Trophoblast cell (in vitro differentiated cells and primary cell): Measurements from ENCODE around the gene ZBTB26.
"Not testable (repeated sequence)": the region's sequence is repeated elsewhere in the genome, so short reads cannot be mapped to it uniquely, and the experiment has no call there.

ENCODE experiments used
- DNase-seq, 2 donors: peaks; one replicate each; pipeline ENCODE4 v3.0.0-alpha.2; 2016
- H2AFZ ChIP-seq: 2 replicates; pipeline ENCODE4 v1.6.1; 2013; ENCODE audit warnings: low read length, moderate library complexity, mild to moderate bottlenecking; ENCODE audit not compliant: insufficient read depth, poor library complexity
- H2AK5ac ChIP-seq: 2 replicates; pipeline ENCODE4 v1.6.1; 2013; ENCODE audit warnings: mild to moderate bottlenecking, low read length
- H2BK120ac ChIP-seq: 2 replicates; pipeline ENCODE4 v1.6.1; 2013; ENCODE audit warnings: low read length, mild to moderate bottlenecking, moderate library complexity; ENCODE audit not compliant: insufficient read depth, poor library complexity
- H2BK12ac ChIP-seq: 2 replicates; pipeline ENCODE4 v1.6.1; 2013; ENCODE audit warnings: mild to moderate bottlenecking, low read length, moderate library complexity
- H2BK5ac ChIP-seq: 2 replicates; pipeline ENCODE4 v1.6.1; 2013; ENCODE audit warnings: low read length, low read depth, moderate library complexity, mild to moderate bottlenecking; ENCODE audit not compliant: poor library complexity
- H3K14ac ChIP-seq: 2 replicates; pipeline ENCODE4 v1.6.1; 2013; ENCODE audit warnings: mild to moderate bottlenecking, low read length
- H3K18ac ChIP-seq: 2 replicates; pipeline ENCODE4 v1.6.1; 2013; ENCODE audit warnings: mild to moderate bottlenecking, low read length
- H3K23ac ChIP-seq: 2 replicates; pipeline ENCODE4 v1.6.1; 2013; ENCODE audit warnings: low read length
- H3K27ac ChIP-seq: 2 replicates; pipeline ENCODE4 v1.5.1; 2013; ENCODE audit warnings: low read depth, mild to moderate bottlenecking, inconsistent platforms, low read length, moderate library complexity
- H3K27me3 ChIP-seq: 2 replicates; pipeline ENCODE4 v1.6.1; 2013; ENCODE audit warnings: inconsistent platforms, mild to moderate bottlenecking, low read length, moderate library complexity; ENCODE audit not compliant: insufficient read depth
- H3K36me3 ChIP-seq, 2 experiments: 1 replicate in 1 of 2; 2 replicates in 1 of 2; pipeline ENCODE4 v1.6.1; 2013; ENCODE audit warnings: low read length in 2 of 2, mild to moderate bottlenecking in 2 of 2, moderate library complexity in 1 of 2; ENCODE audit not compliant: insufficient read depth in 2 of 2, control insufficient read depth in 1 of 2
- H3K4ac ChIP-seq: 2 replicates; pipeline ENCODE4 v1.6.1; 2013; ENCODE audit warnings: low read depth, mild to moderate bottlenecking, low read length, moderate library complexity
- H3K4me1 ChIP-seq, 2 experiments: 1 replicate in 1 of 2; 2 replicates in 1 of 2; pipeline ENCODE4 v1.6.1; 2013; ENCODE audit warnings: low read length in 2 of 2, mild to moderate bottlenecking in 2 of 2, moderate library complexity in 1 of 2; ENCODE audit not compliant: insufficient read depth in 2 of 2, control insufficient read depth in 1 of 2
- H3K4me2 ChIP-seq: 2 replicates; pipeline ENCODE4 v1.6.1; 2013; ENCODE audit warnings: inconsistent platforms, mild to moderate bottlenecking, low read length, moderate library complexity
- H3K4me3 ChIP-seq: 2 replicates; pipeline ENCODE4 v1.5.1; 2013; ENCODE audit warnings: mild to moderate bottlenecking, low read depth, low read length, inconsistent platforms
- H3K79me1 ChIP-seq: one replicate; pipeline ENCODE4 v1.6.1; 2013; ENCODE audit warnings: low read length
- H3K79me2 ChIP-seq: 2 replicates; pipeline ENCODE4 v1.6.1; 2013; ENCODE audit warnings: low read length, mild to moderate bottlenecking; ENCODE audit not compliant: control insufficient read depth, insufficient read depth, poor library complexity
- H3K9ac ChIP-seq: 2 replicates; pipeline ENCODE4 v1.6.1; 2013; ENCODE audit warnings: mild to moderate bottlenecking, low read length
- H3K9me3 ChIP-seq: 2 replicates; pipeline ENCODE4 v1.6.1; 2013; ENCODE audit warnings: low read depth, mild to moderate bottlenecking, control low read depth, inconsistent platforms, low read length; ENCODE audit not compliant: insufficient read depth
- H4K12ac ChIP-seq: 2 replicates; pipeline ENCODE4 v1.6.1; 2013; ENCODE audit warnings: low read depth, mild to moderate bottlenecking, low read length, moderate library complexity
- H4K8ac ChIP-seq: 2 replicates; pipeline ENCODE4 v1.6.1; 2013; ENCODE audit warnings: low read depth, mild to moderate bottlenecking, low read length, moderate library complexity
- H4K91ac ChIP-seq: one replicate; pipeline ENCODE4 v1.6.1; 2013; ENCODE audit warnings: low read depth, mild to moderate bottlenecking, low read length, moderate library complexity
- WGBS: extraction: QIAGEN DNeasy Blood & Tissue Kit; methylation state at CpG from one replicate; pipeline ENCODE4 v1.1.7; 2013; ENCODE audit warnings: missing lambda C conversion rate; ENCODE audit not compliant: insufficient read length, insufficient coverage; ENCODE audit errors: extremely low coverage; 5-methylcytosine and 5-hydroxymethylcytosine counted together

The ZBTB26 gene

GRCh38 chr9:122879443-122879842 lies 51.9 kb downstream of the ZBTB26 start:
- H4K8ac ChIP-seq: no peak overlapping the region
- no peak overlapping the region for H2BK5ac ChIP-seq
- no peak overlapping the region for H2BK12ac ChIP-seq
- H3K18ac ChIP-seq: no peak overlapping the region
- no peaks in the 10 kb centered on the region for H3K27me3 ChIP-seq
- H3K9ac ChIP-seq: no peak overlapping the region
- H3K36me3 ChIP-seq: peaks cover 35 to 51% of the 10 kb centered on the region in 2 experiments
- H3K9me3 ChIP-seq: no peaks in the 10 kb centered on the region
- H4K12ac ChIP-seq: no peak overlapping the region
- no peak overlapping the region for H3K27ac ChIP-seq
- no CpG with 5 or more reads among the region's 2 CpGs for WGBS
- DNase-seq: no peak
- H3K4me1 ChIP-seq: no peaks in the 10 kb centered on the region
- no peak overlapping the region for H3K4me2 ChIP-seq
- H2AK5ac ChIP-seq: no peak overlapping the region
- H3K4me3 ChIP-seq: no peak overlapping the region
- no peak overlapping the region for H2BK120ac ChIP-seq
- H3K14ac ChIP-seq: no peak overlapping the region
- H3K23ac ChIP-seq: no peak overlapping the region
- H3K4ac ChIP-seq: no peak overlapping the region
- H3K79me2 ChIP-seq: no peaks in the 10 kb centered on the region
- no peaks in the 10 kb centered on the region for H3K79me1 ChIP-seq
- no peak overlapping the region for H2AFZ ChIP-seq
- no peak overlapping the region for H4K91ac ChIP-seq

- H4K8ac ChIP-seq: no peak overlapping the region
- H3K79me2 ChIP-seq: no peaks in the 10 kb centered on the region
- no peak overlapping the region for H3K9ac ChIP-seq
- no peaks in the 10 kb centered on the region for H3K27me3 ChIP-seq
- no peak overlapping the region for H3K4me3 ChIP-seq
- no peaks in the 10 kb centered on the region for H3K4me1 ChIP-seq
- no peak overlapping the region for H3K14ac ChIP-seq
- no peak overlapping the region for H2BK5ac ChIP-seq
- H4K91ac ChIP-seq: no peak overlapping the region
- no peak overlapping the region for H2BK12ac ChIP-seq
- no peak overlapping the region for H3K27ac ChIP-seq
- 100% methylated on average over 1 of the region's 1 CpG for WGBS
- no peak overlapping the region for H2AFZ ChIP-seq
- H3K23ac ChIP-seq: no peak overlapping the region
- H3K79me1 ChIP-seq: no peaks in the 10 kb centered on the region
- no peak overlapping the region for H4K12ac ChIP-seq
- no peak overlapping the region for H2BK120ac ChIP-seq
- H3K9me3 ChIP-seq: no peaks in the 10 kb centered on the region
- no peak overlapping the region for H3K4me2 ChIP-seq
- H3K4ac ChIP-seq: no peak overlapping the region
- DNase-seq: no peak
- H2AK5ac ChIP-seq: no peak overlapping the region
- peaks cover 30 to 44% of the 10 kb centered on the region in 2 experiments for H3K36me3 ChIP-seq
- H3K18ac ChIP-seq: no peak overlapping the region
Measured at GRCh38 chr9:122875523-122875922, 55.8 kb downstream of the ZBTB26 start.

GRCh38 chr9:122867276-122867675 lies 64.0 kb downstream of the ZBTB26 start:
- not testable (repeated sequence) for H3K4me2 ChIP-seq, H3K4ac ChIP-seq, H3K9me3 ChIP-seq, H3K18ac ChIP-seq, H3K4me3 ChIP-seq, H3K27me3 ChIP-seq, H2BK12ac ChIP-seq, H3K27ac ChIP-seq, H4K12ac ChIP-seq, DNase-seq, H2BK5ac ChIP-seq, H3K14ac ChIP-seq, H3K23ac ChIP-seq, H2AK5ac ChIP-seq, H4K8ac ChIP-seq, H4K91ac ChIP-seq, H3K9ac ChIP-seq, H3K4me1 ChIP-seq, H2AFZ ChIP-seq, H3K79me2 ChIP-seq, H3K79me1 ChIP-seq, H2BK120ac ChIP-seq
- peaks cover 9 to 14% of the 10 kb centered on the region in 2 experiments for H3K36me3 ChIP-seq
- WGBS: no CpG with 5 or more reads among the region's 27 CpGs

DNA sequence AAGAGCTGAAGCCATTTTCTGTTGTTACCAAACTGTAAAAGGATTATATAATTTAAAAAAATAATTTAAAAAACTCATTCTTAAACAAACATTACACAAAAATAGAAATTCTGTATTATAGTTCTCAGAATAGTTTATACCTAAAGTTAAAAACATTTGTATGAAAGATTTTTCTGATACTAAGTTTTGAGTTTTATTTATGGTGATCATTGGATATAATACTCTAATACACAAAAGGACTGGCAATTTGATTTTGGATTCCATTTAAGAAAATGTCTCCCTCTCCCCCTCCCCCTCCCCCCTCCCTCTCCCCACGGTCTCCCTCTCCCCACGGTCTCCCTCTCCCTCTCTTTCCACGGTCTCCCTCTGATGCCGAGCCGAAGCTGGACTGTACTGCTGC lies 65.2 kb downstream of the ZBTB26 start:
- Histone ChIP-seq H3K27ac (no peak overlapping the region), H3K4me1 (no peaks in the 10 kb centered on the region), H3K27me3 (no peaks in the 10 kb centered on the region), H2AFZ (no peak overlapping the region), H4K12ac (no peak overlapping the region), H3K36me3 (peaks cover 10 to 14% of the 10 kb centered on the region in 2 experiments), H3K9ac (no peak overlapping the region), H4K8ac (no peak overlapping the region), H2BK120ac (no peak overlapping the region), H3K23ac (no peak overlapping the region), H3K79me2 (no peaks in the 10 kb centered on the region), H4K91ac (no peak overlapping the region), H3K4ac (no peak overlapping the region), H3K14ac (no peak overlapping the region), H2AK5ac (no peak overlapping the region), H2BK12ac (no peak overlapping the region), H3K4me2 (no peak overlapping the region), H3K79me1 (no peaks in the 10 kb centered on the region), H2BK5ac (no peak overlapping the region), H3K18ac (no peak overlapping the region), H3K4me3 (no peak overlapping the region), H3K9me3 (no peaks in the 10 kb centered on the region)
- no peak for DNase-seq
- no CpG with 5 or more reads among the region's 5 CpGs for WGBS
